Hepatocyte (in vitro differentiated cells): Measurements from ENCODE around the gene GALNT17.

Source experiments
- CTCF ChIP-seq: fragments of 200-600 bp; sonication (generic); IDR thresholded peaks from 2 replicates; pipeline ENCODE4 v1.5.1; 2016; ENCODE audit warnings: antibody characterized with exemption, mild to moderate bottlenecking; ENCODE audit not compliant: poor library complexity
- EZH2 ChIP-seq: fragments of 200-600 bp; sonication (generic); IDR thresholded peaks from 2 replicates; pipeline ENCODE4 v1.6.1; 2016; ENCODE audit warnings: antibody characterized with exemption, mild to moderate bottlenecking, borderline replicate concordance

GRCh38 chr7:71488308-71488707 lies 356.4 kb downstream of the GALNT17 start:
- TF ChIP-seq CTCF (no peak), EZH2 (no peak)
